ENCODE data around the gene CETN2. TPM values are rescaled to one million over a fixed set of nuclear protein-coding genes. Genes with fewer than 3 reads are reported as not detected.

Gene CETN2
- polyA plus RNA-seq (2013, experiment 1 of 2): 38.4 TPM
- polyA plus RNA-seq (2013, experiment 2 of 2): 49.6 TPM

- no peaks in the 10 kb centered on the region for H3K27me3 ChIP-seq (ENCODE audit: insufficient read depth, low read length)
- peaks cover 35% of the 10 kb centered on the region for H3K36me3 ChIP-seq (ENCODE audit: insufficient read depth, low read length)
- H3K4me3 ChIP-seq (ENCODE audit: low read length): peak within 1 kb of the TSS; percentile 95
- peak within 1 kb of the TSS; percentile 82 for H3K9ac ChIP-seq (ENCODE audit: low read depth, low read length)
- H3K9me3 ChIP-seq (ENCODE audit: insufficient read depth, low read depth, low read length): no peaks in the 10 kb centered on the region
- no peak within 1 kb of the TSS for H3K27ac ChIP-seq (ENCODE audit: low read depth, low read length)
- H3K4me1 ChIP-seq (ENCODE audit: insufficient read depth, low read length): no peaks in the 10 kb centered on the region
- WGBS: under 1% methylated on average over 71 of the region's 71 CpGs
These were observed at the start of gene CETN2, which contains the start of gene NSDHL for GRCh38 chrX:152830312-152831305. Gene CETN2 (minus strand): TSS chrX:152830757. CDS start chrX:152830710, 47 bp downstream. Gene NSDHL (plus strand): TSS chrX:152831063. CDS start chrX:152846325, 15,262 bp downstream.

- H3K9me3 ChIP-seq (ENCODE audit: insufficient read depth, low read depth, low read length): no peaks in the 10 kb centered on the region
- no peaks in the 10 kb centered on the region for H3K4me1 ChIP-seq (ENCODE audit: insufficient read depth, low read length)
- WGBS: 89% methylated on average over 15 of the region's 16 CpGs
- no peak overlapping the region for H3K27ac ChIP-seq (ENCODE audit: low read depth, low read length)
- no peak overlapping the region for H3K9ac ChIP-seq (ENCODE audit: low read depth, low read length)
- no peak overlapping the region for H3K4me3 ChIP-seq (ENCODE audit: low read length)
- no peaks in the 10 kb centered on the region for H3K36me3 ChIP-seq (ENCODE audit: insufficient read depth, low read length)
- H3K27me3 ChIP-seq (ENCODE audit: insufficient read depth, low read length): no peaks in the 10 kb centered on the region
These were observed 48.6 kb upstream of the CETN2 start for GRCh38 chrX:152878976-152879755.

- 93% methylated on average over 10 of the region's 10 CpGs for WGBS
- no peaks in the 10 kb centered on the region for H3K27me3 ChIP-seq (ENCODE audit: insufficient read depth, low read length)
- H3K9me3 ChIP-seq (ENCODE audit: insufficient read depth, low read depth, low read length): no peaks in the 10 kb centered on the region
- no peak overlapping the region for H3K4me3 ChIP-seq (ENCODE audit: low read length)
- H3K27ac ChIP-seq (ENCODE audit: low read depth, low read length): no peak overlapping the region
- no peak overlapping the region for H3K9ac ChIP-seq (ENCODE audit: low read depth, low read length)
- H3K4me1 ChIP-seq (ENCODE audit: insufficient read depth, low read length): no peaks in the 10 kb centered on the region
- no peaks in the 10 kb centered on the region for H3K36me3 ChIP-seq (ENCODE audit: insufficient read depth, low read length)
These were observed 46.6 kb upstream of the CETN2 start for GRCh38 chrX:152876931-152877840.

GRCh38 chrX:152873361-152873760 is 42.8 kb upstream of the CETN2 start:
- H3K4me3 ChIP-seq (ENCODE audit: low read length): no peak overlapping the region
- H3K4me1 ChIP-seq (ENCODE audit: insufficient read depth, low read length): no peaks in the 10 kb centered on the region
- peaks cover 20% of the 10 kb centered on the region for H3K36me3 ChIP-seq (ENCODE audit: insufficient read depth, low read length)
- H3K9ac ChIP-seq (ENCODE audit: low read depth, low read length): no peak overlapping the region
- WGBS: 93% methylated on average over 2 of the region's 2 CpGs
- H3K9me3 ChIP-seq (ENCODE audit: insufficient read depth, low read depth, low read length): no peaks in the 10 kb centered on the region
- H3K27me3 ChIP-seq (ENCODE audit: insufficient read depth, low read length): no peaks in the 10 kb centered on the region
- H3K27ac ChIP-seq (ENCODE audit: low read depth, low read length): no peak overlapping the region

- Histone ChIP-seq H3K4me3 (ENCODE audit: low read length) (no peak overlapping the region), H3K27ac (ENCODE audit: low read depth, low read length) (no peak overlapping the region), H3K4me1 (ENCODE audit: insufficient read depth, low read length) (no peaks in the 10 kb centered on the region), H3K9ac (ENCODE audit: low read depth, low read length) (no peak overlapping the region), H3K36me3 (ENCODE audit: insufficient read depth, low read length) (peaks cover 27% of the 10 kb centered on the region), H3K27me3 (ENCODE audit: insufficient read depth, low read length) (no peaks in the 10 kb centered on the region), H3K9me3 (ENCODE audit: insufficient read depth, low read depth, low read length) (no peaks in the 10 kb centered on the region)
- WGBS: 89% methylated on average over 2 of the region's 2 CpGs
These were observed 42.0 kb upstream of the CETN2 start for GRCh38 chrX:152872522-152872921.

- WGBS: 89% methylated on average over 9 of the region's 9 CpGs
- no peaks in the 10 kb centered on the region for H3K4me1 ChIP-seq (ENCODE audit: insufficient read depth, low read length)
- H3K4me3 ChIP-seq (ENCODE audit: low read length): no peak overlapping the region
- H3K27me3 ChIP-seq (ENCODE audit: insufficient read depth, low read length): no peaks in the 10 kb centered on the region
- H3K9me3 ChIP-seq (ENCODE audit: insufficient read depth, low read depth, low read length): no peaks in the 10 kb centered on the region
- H3K9ac ChIP-seq (ENCODE audit: low read depth, low read length): no peak overlapping the region
- H3K36me3 ChIP-seq (ENCODE audit: insufficient read depth, low read length): peaks cover 40% of the 10 kb centered on the region
- H3K27ac ChIP-seq (ENCODE audit: low read depth, low read length): no peak overlapping the region
These were observed 40.7 kb upstream of the CETN2 start for GRCh38 chrX:152871260-152871659.

- Histone ChIP-seq H3K9me3 (ENCODE audit: insufficient read depth, low read depth, low read length) (no peaks in the 10 kb centered on the region), H3K4me1 (ENCODE audit: insufficient read depth, low read length) (no peaks in the 10 kb centered on the region), H3K36me3 (ENCODE audit: insufficient read depth, low read length) (peaks cover 52% of the 10 kb centered on the region), H3K27me3 (ENCODE audit: insufficient read depth, low read length) (no peaks in the 10 kb centered on the region), H3K9ac (ENCODE audit: low read depth, low read length) (no peak overlapping the region), H3K4me3 (ENCODE audit: low read length) (no peak overlapping the region), H3K27ac (ENCODE audit: low read depth, low read length) (no peak overlapping the region)
- 93% methylated on average over 5 of the region's 7 CpGs for WGBS
These were observed 39.4 kb upstream of the CETN2 start for GRCh38 chrX:152869972-152870371.

- WGBS: 90% methylated on average over 5 of the region's 5 CpGs
- Histone ChIP-seq H3K4me3 (ENCODE audit: low read length) (no peak overlapping the region), H3K4me1 (ENCODE audit: insufficient read depth, low read length) (no peaks in the 10 kb centered on the region), H3K27ac (ENCODE audit: low read depth, low read length) (no peak overlapping the region), H3K36me3 (ENCODE audit: insufficient read depth, low read length) (peaks cover 77% of the 10 kb centered on the region), H3K9me3 (ENCODE audit: insufficient read depth, low read depth, low read length) (no peaks in the 10 kb centered on the region), H3K27me3 (ENCODE audit: insufficient read depth, low read length) (no peaks in the 10 kb centered on the region), H3K9ac (ENCODE audit: low read depth, low read length) (no peak overlapping the region)
These were observed 35.8 kb upstream of the CETN2 start for GRCh38 chrX:152866386-152866785.

GRCh38 chrX:152865232-152865920 is 34.8 kb upstream of the CETN2 start:
- Histone ChIP-seq H3K27me3 (ENCODE audit: insufficient read depth, low read length) (no peaks in the 10 kb centered on the region), H3K27ac (ENCODE audit: low read depth, low read length) (no peak overlapping the region), H3K9me3 (ENCODE audit: insufficient read depth, low read depth, low read length) (no peaks in the 10 kb centered on the region), H3K4me1 (ENCODE audit: insufficient read depth, low read length) (no peaks in the 10 kb centered on the region), H3K9ac (ENCODE audit: low read depth, low read length) (no peak overlapping the region), H3K36me3 (ENCODE audit: insufficient read depth, low read length) (peaks cover 85% of the 10 kb centered on the region), H3K4me3 (ENCODE audit: low read length) (no peak overlapping the region)
- WGBS: 93% methylated on average over 17 of the region's 17 CpGs

GRCh38 chrX:152861826-152862225 is 31.3 kb upstream of the CETN2 start:
- no peaks in the 10 kb centered on the region for H3K9me3 ChIP-seq (ENCODE audit: insufficient read depth, low read depth, low read length)
- 88% methylated on average over 2 of the region's 6 CpGs for WGBS

More at GRCh38 chrX:152861826-152862225, 31.3 kb upstream of the CETN2 start:
- Histone ChIP-seq H3K9ac (ENCODE audit: low read depth, low read length) (no peak overlapping the region), H3K27me3 (ENCODE audit: insufficient read depth, low read length) (no peaks in the 10 kb centered on the region), H3K27ac (ENCODE audit: low read depth, low read length) (no peak overlapping the region), H3K36me3 (ENCODE audit: insufficient read depth, low read length) (peaks cover 79% of the 10 kb centered on the region), H3K4me3 (ENCODE audit: low read length) (no peak overlapping the region), H3K4me1 (ENCODE audit: insufficient read depth, low read length) (no peaks in the 10 kb centered on the region)
